Activated CD8-positive, alpha-beta T cell treated with anti-CD3 and anti-CD28 coated beads, Interleukin-2, amount 10 ng/mL, durations not matched to agents 7 days and 5 days (primary cell): ENCODE data around the gene EPHA6. TPM values are rescaled to one million over a fixed set of nuclear protein-coding genes. Genes with fewer than 3 reads are reported as not detected.

Experiments
- ATAC-seq: fragments of 150-1000 bp; cut with Tn5 transposase; one replicate; pipeline ENCODE4 v1.10.0; 2021; ENCODE audit warnings: moderate library complexity
- CTCF ChIA-PET: fragments of 350-600 bp; sonication (Branson Sonifier 250); formaldehyde crosslinking; loops from one replicate; lab custom pipeline; 2021; ENCODE audit warnings: antibody characterized with exemption; lab: Charles Lee
- POLR2A ChIA-PET: fragments of 350-600 bp; sonication (Branson Sonifier 250); formaldehyde crosslinking; loops from one replicate; lab custom pipeline; 2021; ENCODE audit warnings: antibody characterized with exemption; lab: Charles Lee
- DNase-seq: peaks from one replicate; pipeline ENCODE4 v3.0.0-alpha.2; 2020
- H3K27ac Mint-ChIP-seq: one replicate; pipeline ENCODE4 v1.8.0; 2021; ENCODE audit warnings: mild to moderate bottlenecking, mixed read lengths
- H3K27me3 Mint-ChIP-seq: one replicate; pipeline ENCODE4 v1.8.0; 2021; ENCODE audit warnings: low read depth, mixed read lengths
- H3K36me3 Mint-ChIP-seq: one replicate; pipeline ENCODE4 v1.8.0; 2021; ENCODE audit warnings: low read depth, mixed read lengths
- H3K4me1 Mint-ChIP-seq: one replicate; pipeline ENCODE4 v1.8.0; 2021; ENCODE audit warnings: low read depth, mixed read lengths
- H3K4me3 Mint-ChIP-seq: one replicate; pipeline ENCODE4 v1.8.0; 2021; ENCODE audit warnings: mild to moderate bottlenecking, mixed read lengths
- H3K9me3 Mint-ChIP-seq: one replicate; pipeline ENCODE4 v1.8.0; 2022; ENCODE audit warnings: mixed read lengths; ENCODE audit not compliant: insufficient read depth
- total RNA-seq, 2 experiments: library from RNA; stranded (reverse); gene quantifications; one replicate each; pipeline ENCODE4 v1.2.3, GENCODE V29; 2021

EPHA6 gene
- total RNA-seq, 2 experiments from 2014 or later = not detected

- no peaks in the 10 kb centered on the region for H3K9me3 Mint-ChIP-seq
- no peaks in the 10 kb centered on the region for H3K27me3 Mint-ChIP-seq
- POLR2A ChIA-PET = no interaction called here
- H3K36me3 Mint-ChIP-seq = no peaks in the 10 kb centered on the region
- H3K27ac Mint-ChIP-seq = no peak overlapping the region
- no peak overlapping the region for H3K4me3 Mint-ChIP-seq
- CTCF ChIA-PET = no interaction called here
- ATAC-seq (no peak), DNase-seq (no peak)
- no peaks in the 10 kb centered on the region for H3K4me1 Mint-ChIP-seq
Measured at GRCh38 chr3:96843505-96844203, 29.3 kb downstream of the EPHA6 start.

DNA sequence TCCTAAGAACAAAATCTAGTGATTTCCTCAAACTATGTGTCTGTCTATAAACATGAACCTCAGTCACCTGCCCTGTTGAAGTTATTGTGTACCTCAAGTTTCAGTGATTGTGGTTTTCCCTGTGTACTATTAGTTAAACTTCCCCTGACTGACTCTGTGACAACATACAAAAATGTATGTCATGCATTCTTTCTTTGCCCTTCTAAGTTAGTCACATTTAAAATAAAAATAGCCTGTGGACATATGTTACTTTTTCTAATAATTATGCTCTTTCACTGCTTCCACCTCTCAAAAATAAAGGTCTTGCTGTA, 29.8 kb downstream of the EPHA6 start:
- Mint-ChIP-seq H3K4me1 (no peaks in the 10 kb centered on the region), H3K27ac (no peak overlapping the region), H3K4me3 (no peak overlapping the region), H3K36me3 (no peaks in the 10 kb centered on the region), H3K27me3 (no peaks in the 10 kb centered on the region), H3K9me3 (no peaks in the 10 kb centered on the region)
- POLR2A ChIA-PET = no interaction called here
- ATAC-seq (no peak), DNase-seq (no peak)
- CTCF ChIA-PET = no interaction called here

- no peak for ATAC-seq
- H3K27ac Mint-ChIP-seq = no peak overlapping the region
Measured at GRCh38 chr3:96852849-96853248, 38.5 kb downstream of the EPHA6 start.

DNA sequence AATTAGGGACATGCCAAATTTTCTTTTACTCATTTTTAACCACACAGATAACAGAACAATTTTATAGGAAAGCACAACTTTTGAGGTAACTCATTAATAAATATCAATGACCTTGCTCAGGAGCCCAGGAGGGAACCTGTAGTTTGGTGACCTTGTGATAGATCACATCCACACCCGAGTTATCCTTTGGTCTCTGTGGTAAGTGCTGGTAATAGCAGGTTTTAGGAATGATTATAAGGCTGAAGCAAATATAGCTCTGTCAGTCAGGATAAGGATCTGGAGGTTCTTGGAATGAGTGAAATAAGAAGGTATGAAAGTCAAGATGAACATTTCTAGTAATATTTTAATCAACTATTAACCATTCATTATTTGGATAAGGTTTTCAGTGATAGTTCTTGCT, 46.5 kb downstream of the EPHA6 start:
- POLR2A ChIA-PET = no interaction called here
- Mint-ChIP-seq H3K4me3 (no peak overlapping the region), H3K9me3 (no peaks in the 10 kb centered on the region), H3K27ac (no peak overlapping the region), H3K27me3 (no peaks in the 10 kb centered on the region), H3K4me1 (no peaks in the 10 kb centered on the region), H3K36me3 (no peaks in the 10 kb centered on the region)
- DNase-seq (no peak), ATAC-seq (no peak)
- CTCF ChIA-PET = no interaction called here

More at GRCh38 chr3:96852849-96853248, 38.5 kb downstream of the EPHA6 start:
- no peaks in the 10 kb centered on the region for H3K4me1 Mint-ChIP-seq
- ChIA-PET POLR2A (no interaction called here), CTCF (no interaction called here)
- no peaks in the 10 kb centered on the region for H3K9me3 Mint-ChIP-seq
- no peaks in the 10 kb centered on the region for H3K36me3 Mint-ChIP-seq
- H3K27me3 Mint-ChIP-seq = no peaks in the 10 kb centered on the region
- H3K4me3 Mint-ChIP-seq = no peak overlapping the region
- no peak for DNase-seq

GRCh38 chr3:96863129-96863740, 48.8 kb downstream of the EPHA6 start:
- no peaks in the 10 kb centered on the region for H3K4me1 Mint-ChIP-seq
- H3K4me3 Mint-ChIP-seq = no peak overlapping the region
- no peaks in the 10 kb centered on the region for H3K27me3 Mint-ChIP-seq
- H3K9me3 Mint-ChIP-seq = no peaks in the 10 kb centered on the region
- no peaks in the 10 kb centered on the region for H3K36me3 Mint-ChIP-seq
- ATAC-seq (no peak), DNase-seq (peak; percentile 27)
- H3K27ac Mint-ChIP-seq = no peak overlapping the region
- ChIA-PET CTCF (interaction anchor here (1.0 kb wide), 1 partner anchor 856 kb away, joined by 3 read pairs; no protein-coding TSS in a partner anchor), POLR2A (no interaction called here)

DNA sequence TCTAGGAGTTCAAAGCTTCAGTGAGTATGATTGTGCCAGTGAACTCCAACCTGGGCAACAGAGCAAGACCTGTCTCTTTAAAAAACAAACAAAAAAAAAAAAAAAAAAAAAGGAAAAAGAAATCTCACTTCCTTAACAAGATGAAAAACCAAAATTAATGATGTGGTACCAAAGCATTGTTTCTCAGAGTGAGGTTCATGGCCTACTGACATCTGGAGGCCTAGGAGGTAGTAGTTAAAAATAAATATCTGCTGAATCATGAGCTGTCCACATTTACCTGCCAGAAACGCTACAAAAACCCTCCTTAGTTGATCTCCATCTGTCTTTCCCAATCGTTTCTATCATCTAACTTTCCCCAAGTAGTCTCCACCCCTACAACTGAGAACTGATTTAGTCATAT, 51.2 kb downstream of the EPHA6 start:
- DNase-seq (no peak), ATAC-seq (no peak)
- H3K36me3 Mint-ChIP-seq = no peaks in the 10 kb centered on the region
- H3K4me3 Mint-ChIP-seq = no peak overlapping the region
- H3K9me3 Mint-ChIP-seq = no peaks in the 10 kb centered on the region
- ChIA-PET CTCF (no interaction called here), POLR2A (no interaction called here)
- H3K27ac Mint-ChIP-seq = no peak overlapping the region
- H3K4me1 Mint-ChIP-seq = no peaks in the 10 kb centered on the region
- no peaks in the 10 kb centered on the region for H3K27me3 Mint-ChIP-seq

GRCh38 chr3:96869316-96869715, 54.9 kb downstream of the EPHA6 start:
- CTCF ChIA-PET = no interaction called here
- Mint-ChIP-seq H3K36me3 (no peaks in the 10 kb centered on the region), H3K4me1 (no peaks in the 10 kb centered on the region), H3K27ac (no peak overlapping the region), H3K4me3 (no peak overlapping the region), H3K9me3 (no peaks in the 10 kb centered on the region), H3K27me3 (no peaks in the 10 kb centered on the region)
- DNase-seq (no peak), ATAC-seq (no peak)
- POLR2A ChIA-PET = no interaction called here

GRCh38 chr3:96877510-96877909, 63.1 kb downstream of the EPHA6 start:
- H3K4me3 Mint-ChIP-seq = no peak overlapping the region
- H3K27me3 Mint-ChIP-seq = no peaks in the 10 kb centered on the region
- H3K36me3 Mint-ChIP-seq = no peaks in the 10 kb centered on the region
- POLR2A ChIA-PET = no interaction called here
- ATAC-seq = no peak
- no peak overlapping the region for H3K27ac Mint-ChIP-seq
- no peaks in the 10 kb centered on the region for H3K9me3 Mint-ChIP-seq
- DNase-seq = no peak
- H3K4me1 Mint-ChIP-seq = no peaks in the 10 kb centered on the region
- CTCF ChIA-PET = no interaction called here

GRCh38 chr3:96900031-96900430, 85.6 kb downstream of the EPHA6 start:
- Mint-ChIP-seq H3K4me1 (no peaks in the 10 kb centered on the region), H3K27me3 (no peaks in the 10 kb centered on the region), H3K36me3 (no peaks in the 10 kb centered on the region), H3K27ac (no peak overlapping the region), H3K4me3 (no peak overlapping the region), H3K9me3 (peaks cover 5% of the 10 kb centered on the region)
- ChIA-PET CTCF (no interaction called here), POLR2A (no interaction called here)
- no peak for DNase-seq
- no peak for ATAC-seq

- Mint-ChIP-seq H3K36me3 (no peaks in the 10 kb centered on the region), H3K4me1 (no peaks in the 10 kb centered on the region), H3K27ac (no peak overlapping the region), H3K9me3 (peaks cover 5% of the 10 kb centered on the region), H3K27me3 (no peaks in the 10 kb centered on the region), H3K4me3 (no peak overlapping the region)
- ATAC-seq (no peak), DNase-seq (no peak)
- ChIA-PET CTCF (no interaction called here), POLR2A (no interaction called here)
Measured at GRCh38 chr3:96900566-96900965, 86.2 kb downstream of the EPHA6 start.

DNA sequence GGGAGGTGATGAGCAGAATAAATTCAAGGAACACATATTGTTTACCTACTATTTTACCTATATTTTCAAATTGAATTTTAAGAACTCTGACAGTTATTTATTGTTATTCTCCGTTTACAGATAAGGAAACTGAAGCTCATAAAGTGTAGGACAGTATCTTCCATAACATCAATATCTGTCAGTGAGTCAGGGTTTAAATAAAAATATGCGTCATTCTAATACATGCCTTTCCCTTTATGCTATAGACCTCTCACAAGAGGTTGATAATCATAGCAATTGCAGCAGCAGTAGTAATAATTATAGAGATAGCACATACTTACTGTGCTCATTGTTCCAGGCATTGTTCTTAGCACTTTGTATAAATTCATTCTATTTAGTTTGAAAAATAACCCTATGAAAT, 101.1 kb downstream of the EPHA6 start:
- ChIA-PET POLR2A (no interaction called here), CTCF (no interaction called here)
- no peaks in the 10 kb centered on the region for H3K36me3 Mint-ChIP-seq
- no peak overlapping the region for H3K4me3 Mint-ChIP-seq
- DNase-seq (no peak), ATAC-seq (no peak)
- no peak overlapping the region for H3K27ac Mint-ChIP-seq
- no peaks in the 10 kb centered on the region for H3K4me1 Mint-ChIP-seq
- peaks cover 5% of the 10 kb centered on the region for H3K9me3 Mint-ChIP-seq
- no peaks in the 10 kb centered on the region for H3K27me3 Mint-ChIP-seq

- H3K27me3 Mint-ChIP-seq = no peaks in the 10 kb centered on the region
- no peak overlapping the region for H3K4me3 Mint-ChIP-seq
- H3K27ac Mint-ChIP-seq = no peak overlapping the region
- CTCF ChIA-PET = no interaction called here
- ATAC-seq (no peak), DNase-seq (no peak)
- POLR2A ChIA-PET = no interaction called here
- H3K36me3 Mint-ChIP-seq = peaks cover 2% of the 10 kb centered on the region
- H3K4me1 Mint-ChIP-seq = no peaks in the 10 kb centered on the region
- H3K9me3 Mint-ChIP-seq = peaks cover 17% of the 10 kb centered on the region
Measured at GRCh38 chr3:96931119-96931862, 116.9 kb downstream of the EPHA6 start.
